ENCODE measurements around the gene ITPR2. TPM values are rescaled to one million over a fixed set of nuclear protein-coding genes. Genes with fewer than 3 reads are reported as not detected.

Gene ITPR2
- total RNA-seq, 4 donors from 2014 or later, result 32.6 to 87.5 (median 51.9) TPM

- Histone ChIP-seq H3K4me1 (no peaks in the 10 kb centered on the region), H3K36me3 (peaks cover 0 to 5% (median 0%) of the 10 kb centered on the region in 3 donors), H3K27me3 (no peaks in the 10 kb centered on the region), H3K27ac (no peak overlapping the region), H3K4me3 (no peak overlapping the region), H3K9me3 (no peaks in the 10 kb centered on the region)
- DNase-seq, result no peak
- TF ChIP-seq, protein P1, sequence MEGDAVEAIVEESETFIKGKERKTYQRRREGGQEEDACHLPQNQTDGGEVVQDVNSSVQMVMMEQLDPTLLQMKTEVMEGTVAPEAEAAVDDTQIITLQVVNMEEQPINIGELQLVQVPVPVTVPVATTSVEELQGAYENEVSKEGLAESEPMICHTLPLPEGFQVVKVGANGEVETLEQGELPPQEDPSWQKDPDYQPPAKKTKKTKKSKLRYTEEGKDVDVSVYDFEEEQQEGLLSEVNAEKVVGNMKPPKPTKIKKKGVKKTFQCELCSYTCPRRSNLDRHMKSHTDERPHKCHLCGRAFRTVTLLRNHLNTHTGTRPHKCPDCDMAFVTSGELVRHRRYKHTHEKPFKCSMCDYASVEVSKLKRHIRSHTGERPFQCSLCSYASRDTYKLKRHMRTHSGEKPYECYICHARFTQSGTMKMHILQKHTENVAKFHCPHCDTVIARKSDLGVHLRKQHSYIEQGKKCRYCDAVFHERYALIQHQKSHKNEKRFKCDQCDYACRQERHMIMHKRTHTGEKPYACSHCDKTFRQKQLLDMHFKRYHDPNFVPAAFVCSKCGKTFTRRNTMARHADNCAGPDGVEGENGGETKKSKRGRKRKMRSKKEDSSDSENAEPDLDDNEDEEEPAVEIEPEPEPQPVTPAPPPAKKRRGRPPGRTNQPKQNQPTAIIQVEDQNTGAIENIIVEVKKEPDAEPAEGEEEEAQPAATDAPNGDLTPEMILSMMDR (IDR thresholded peaks at IDR 0.05), result no peak
- TF ChIP-seq POLR2A (IDR thresholded peaks at IDR 0.05), result no peak
Measured at GRCh38 chr12:26399381-26399780, 433.6 kb downstream of the ITPR2 start.

GRCh38 chr12:26396402-26396801 is 436.6 kb downstream of the ITPR2 start:
- Histone ChIP-seq H3K27ac (no peak overlapping the region), H3K27me3 (no peaks in the 10 kb centered on the region), H3K4me3 (no peak overlapping the region), H3K36me3 (peaks cover 0 to 5% (median 0%) of the 10 kb centered on the region in 3 donors), H3K4me1 (no peaks in the 10 kb centered on the region), H3K9me3 (no peaks in the 10 kb centered on the region)
- TF ChIP-seq, protein P1 (IDR thresholded peaks at IDR 0.05), result no peak
- no peak for TF ChIP-seq POLR2A (IDR thresholded peaks at IDR 0.05)
- no peak for DNase-seq

DNA sequence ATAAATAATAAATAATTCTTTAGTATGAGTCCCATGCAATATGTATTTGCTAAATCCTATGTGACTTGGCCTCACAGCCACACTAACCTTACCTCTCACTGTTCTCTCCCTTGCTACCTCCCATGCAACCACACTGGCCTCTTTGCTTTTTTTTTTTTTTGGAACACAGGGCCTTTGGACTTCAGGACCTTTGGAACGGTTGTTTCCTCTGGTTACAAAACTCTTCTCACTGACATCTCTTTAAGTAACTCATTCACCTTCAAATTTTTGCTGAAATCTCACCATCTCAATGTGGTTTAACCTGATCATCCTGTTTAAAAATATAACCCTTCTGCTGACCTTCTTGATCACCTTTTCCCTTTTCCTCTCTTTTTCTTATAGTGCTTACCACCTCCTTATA is 443.7 kb downstream of the ITPR2 start:
- H3K4me3 ChIP-seq, result no peak overlapping the region
- H3K4me1 ChIP-seq, result no peaks in the 10 kb centered on the region
- H3K27ac ChIP-seq, result no peak overlapping the region
- H3K27me3 ChIP-seq, result no peaks in the 10 kb centered on the region
- H3K9me3 ChIP-seq, result no peaks in the 10 kb centered on the region
- TF ChIP-seq, protein P1 (IDR thresholded peaks at IDR 0.05), result no peak
- no peak for TF ChIP-seq POLR2A (IDR thresholded peaks at IDR 0.05)
- no peak for DNase-seq
- peaks cover 0 to 11% (median 0%) of the 10 kb centered on the region in 3 donors for H3K36me3 ChIP-seq

DNA sequence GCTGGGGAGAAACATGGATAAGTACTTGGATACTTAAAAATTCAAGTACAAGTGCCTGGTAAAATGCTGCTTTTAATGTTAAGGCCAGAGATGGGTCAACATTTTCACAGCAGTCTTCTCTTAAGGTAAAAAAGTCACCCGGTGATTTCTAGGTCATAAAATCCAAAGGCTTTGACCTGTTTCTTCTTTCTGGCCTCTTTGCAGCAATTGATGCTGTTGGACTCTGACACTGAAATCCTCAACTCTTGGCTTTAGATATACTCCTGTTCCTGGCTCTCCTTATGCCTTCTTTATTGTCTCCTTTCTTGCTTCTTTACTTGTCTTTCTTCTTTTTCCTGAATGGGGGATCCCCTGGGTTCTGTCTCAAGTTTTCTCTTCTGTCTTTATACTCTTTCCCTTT is 448.5 kb downstream of the ITPR2 start:
- no peaks in the 10 kb centered on the region for H3K27me3 ChIP-seq
- TF ChIP-seq POLR2A (IDR thresholded peaks at IDR 0.05), result no peak
- TF ChIP-seq, protein P1 (IDR thresholded peaks at IDR 0.05), result no peak
- H3K4me3 ChIP-seq, result no peak overlapping the region
- no peak for DNase-seq
- H3K36me3 ChIP-seq, result peaks cover 0 to 11% (median 0%) of the 10 kb centered on the region in 3 donors
- no peak overlapping the region for H3K27ac ChIP-seq
- no peaks in the 10 kb centered on the region for H3K9me3 ChIP-seq
- no peaks in the 10 kb centered on the region for H3K4me1 ChIP-seq

GRCh38 chr12:26383041-26383440 is 450.0 kb downstream of the ITPR2 start:
- no peaks in the 10 kb centered on the region for H3K27me3 ChIP-seq
- H3K36me3 ChIP-seq, result peaks cover 0 to 11% (median 0%) of the 10 kb centered on the region in 3 donors
- no peak overlapping the region for H3K4me3 ChIP-seq
- DNase-seq, result no peak
- H3K4me1 ChIP-seq, result no peaks in the 10 kb centered on the region
- no peak for TF ChIP-seq POLR2A (IDR thresholded peaks at IDR 0.05)
- H3K27ac ChIP-seq, result no peak overlapping the region
- no peaks in the 10 kb centered on the region for H3K9me3 ChIP-seq

DNA sequence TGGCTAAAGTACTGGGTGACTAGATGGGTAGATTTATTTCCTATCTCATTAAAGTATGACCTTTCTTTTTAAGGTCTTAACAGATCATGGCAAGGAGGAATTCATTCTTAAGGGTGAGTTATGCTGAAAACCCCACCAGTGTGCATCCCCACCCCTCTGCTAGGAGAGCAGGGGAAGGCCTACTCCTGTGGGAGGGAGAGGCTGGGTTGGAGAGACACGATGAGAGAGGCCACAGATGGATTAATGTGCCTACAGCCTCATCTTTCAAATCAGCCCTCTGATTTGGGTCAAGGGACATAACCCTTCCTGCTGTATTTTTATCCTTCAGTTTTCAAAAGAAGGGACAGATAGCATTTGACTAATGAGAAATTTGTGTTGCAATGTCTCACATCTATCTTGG is 452.1 kb downstream of the ITPR2 start:
- Histone ChIP-seq H3K4me1 (no peaks in the 10 kb centered on the region), H3K9me3 (no peaks in the 10 kb centered on the region), H3K27ac (no peak overlapping the region), H3K36me3 (peaks cover 0 to 5% (median 0%) of the 10 kb centered on the region in 3 donors), H3K4me3 (no peak overlapping the region), H3K27me3 (no peaks in the 10 kb centered on the region)
- DNase-seq, result no peak
- TF ChIP-seq, protein P1 (IDR thresholded peaks at IDR 0.05), result no peak
- no peak for TF ChIP-seq POLR2A (IDR thresholded peaks at IDR 0.05)

Data from Peyer's patch (tissue), 4 donors.